NCI-H1694 (cell line): Measurements from ENCODE around the gene POLR2F.

Experiments
- DNase-seq: peaks from one replicate; lab custom pipeline; 2025; lab: John Stamatoyannopoulos, UW

The POLR2F gene

GRCh38 chr22:37953437-37954179 lies at the start of gene POLR2F, which contains the start of gene C22orf23:
Gene POLR2F, plus strand, starts transcription at chr22:37953699. Its CDS starts 89 bp downstream, at chr22:37953788.
Gene C22orf23, minus strand, starts transcription at chr22:37953601. Its CDS starts 452 bp downstream, at chr22:37953149.
- DNase-seq: peak; percentile 92

DNA sequence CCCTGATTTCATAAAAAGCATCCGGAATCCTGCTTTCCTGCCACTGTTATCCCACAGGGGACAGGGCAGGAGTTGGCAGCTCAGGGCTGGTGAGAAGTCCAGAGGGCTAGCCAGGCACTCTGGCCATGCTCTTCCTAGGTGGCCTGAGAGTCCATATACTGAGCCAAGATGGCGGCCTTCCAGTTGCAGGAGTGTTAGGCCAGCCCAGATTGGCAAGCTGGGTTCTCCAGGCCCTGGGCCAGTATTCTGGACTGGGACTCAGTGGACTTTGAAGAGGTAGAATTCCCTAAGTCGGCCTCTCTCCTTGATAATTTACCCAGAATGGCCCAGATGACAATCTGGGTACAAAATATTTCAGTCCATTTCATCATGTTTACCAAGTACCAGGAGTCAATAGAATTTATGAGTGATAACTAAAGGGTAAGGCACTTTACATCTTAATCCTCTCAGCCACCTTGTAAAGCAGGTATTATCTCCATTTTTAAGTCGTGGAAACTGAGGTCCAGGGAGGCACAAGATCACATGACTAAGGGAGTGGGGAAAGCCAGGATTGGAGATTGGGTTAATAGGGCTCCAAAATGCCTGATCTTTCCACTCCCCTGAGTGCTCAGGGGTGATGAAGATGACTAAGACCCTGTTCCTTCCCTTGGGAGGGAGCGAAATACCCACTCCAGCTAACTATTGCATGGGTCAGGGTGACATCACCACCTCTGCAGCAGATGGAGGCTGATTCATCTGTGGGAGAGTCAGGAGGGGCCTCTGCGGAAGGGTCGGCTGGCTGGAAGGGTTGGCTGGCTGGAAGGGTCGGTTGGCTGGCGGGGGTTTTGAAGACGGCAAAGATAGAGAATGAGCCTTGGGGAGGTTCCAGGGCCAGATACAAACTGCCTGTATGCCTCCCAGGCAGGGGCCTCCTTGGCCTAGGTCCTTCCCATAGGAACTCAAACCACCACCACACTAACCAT lies 48.6 kb upstream of the POLR2F start:
- DNase-seq: no peak

GRCh38 chr22:37905534-37906363 lies 47.8 kb upstream of the POLR2F start, which contains the start of gene MICALL1:
Gene MICALL1, plus strand, starts transcription at chr22:37906297. Its CDS starts 126 bp downstream, at chr22:37906423.
- no peak for DNase-seq

DNA sequence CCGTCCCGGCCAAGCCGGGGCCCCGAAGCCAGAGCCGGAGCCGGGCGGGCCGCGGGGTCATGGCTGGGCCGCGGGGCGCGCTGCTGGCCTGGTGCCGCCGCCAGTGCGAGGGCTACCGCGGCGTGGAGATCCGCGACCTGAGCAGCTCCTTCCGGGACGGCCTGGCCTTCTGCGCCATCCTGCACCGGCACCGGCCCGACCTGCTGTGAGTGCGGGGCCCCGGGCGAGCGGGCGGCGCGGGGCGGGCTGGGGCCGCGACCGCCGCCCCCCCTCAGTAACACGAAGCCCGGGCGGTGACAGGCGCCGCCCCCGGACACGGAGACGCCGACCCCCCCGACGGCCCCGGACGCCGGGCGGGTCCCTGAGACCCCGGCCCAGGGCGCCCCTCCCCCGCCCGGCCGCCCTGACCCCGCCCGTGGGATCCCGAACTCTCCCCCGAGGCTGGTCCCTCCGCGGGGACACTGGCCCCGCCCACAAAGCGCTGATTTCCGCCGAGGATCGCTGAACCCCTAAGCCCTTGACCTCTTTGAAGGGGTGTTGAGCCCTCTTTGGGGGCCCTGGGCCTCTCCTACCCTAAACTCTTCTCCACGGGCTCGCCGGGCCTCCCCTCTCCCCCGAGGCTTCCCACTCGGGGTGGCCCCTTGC lies 47.0 kb upstream of the POLR2F start:
- DNase-seq: no peak

DNA sequence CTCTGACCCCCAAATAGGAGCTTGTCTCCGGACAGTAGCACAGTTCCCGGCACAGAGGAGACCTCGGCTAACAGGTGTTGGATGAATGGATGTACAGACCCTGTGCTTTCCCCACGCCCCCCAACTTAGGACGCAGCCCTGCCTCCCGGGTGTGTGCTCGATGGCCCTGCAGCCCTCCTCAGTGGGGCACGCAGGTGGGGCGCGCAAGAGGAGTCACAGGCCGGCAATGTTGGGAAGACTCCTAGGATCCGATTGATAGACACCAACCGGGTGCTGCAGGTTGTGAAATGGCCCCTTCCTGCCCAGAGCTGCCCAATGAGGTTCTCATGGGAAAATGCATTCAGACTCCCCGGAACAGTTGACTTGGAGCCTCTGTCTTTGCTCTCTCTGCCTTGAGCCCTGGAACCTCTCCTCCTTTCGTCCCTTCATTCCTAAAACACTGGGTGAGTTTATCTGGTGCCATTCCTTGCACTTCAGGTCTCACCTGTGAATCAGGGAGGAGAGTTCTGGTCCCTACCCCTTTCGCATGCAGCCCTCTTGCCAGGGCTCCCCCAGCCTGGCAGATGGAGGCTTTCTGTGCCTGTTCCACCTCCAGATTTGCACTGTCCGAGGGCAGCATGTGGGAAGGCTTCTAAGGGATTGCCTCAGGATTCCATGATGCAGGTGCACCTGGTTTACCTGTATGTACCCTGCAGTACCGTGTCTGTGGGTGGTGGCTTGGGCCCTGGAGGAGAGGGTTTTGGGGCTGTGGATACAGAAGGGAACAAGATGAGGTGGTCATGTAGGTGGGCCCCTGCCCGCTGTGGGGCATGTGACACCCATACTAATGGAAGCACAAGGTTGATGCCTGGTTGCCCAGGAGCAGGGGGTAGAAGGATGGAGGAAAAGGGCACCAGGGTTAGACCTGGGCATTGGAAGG lies 46.2 kb upstream of the POLR2F start:
- no peak for DNase-seq

DNA sequence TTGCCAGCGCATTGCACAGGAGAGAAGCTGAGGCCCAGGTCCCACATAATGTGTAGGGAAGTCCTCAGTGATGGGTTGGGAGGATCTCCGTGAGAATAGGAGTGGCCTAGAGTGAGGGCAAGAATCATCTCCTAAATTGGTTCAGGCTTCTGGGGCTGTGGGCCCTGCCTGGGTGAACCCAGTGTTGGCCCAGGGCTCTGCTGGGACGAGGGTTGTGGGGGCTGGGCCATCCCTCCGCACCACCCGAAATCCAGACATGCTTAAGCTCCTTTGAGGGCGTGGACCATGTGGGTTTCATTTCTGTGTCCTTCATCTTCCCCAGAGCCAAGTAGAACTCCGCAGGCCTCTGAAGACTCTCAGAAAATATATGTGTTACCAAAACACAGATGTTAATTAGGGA lies 43.7 kb upstream of the POLR2F start:
- no peak for DNase-seq

DNA sequence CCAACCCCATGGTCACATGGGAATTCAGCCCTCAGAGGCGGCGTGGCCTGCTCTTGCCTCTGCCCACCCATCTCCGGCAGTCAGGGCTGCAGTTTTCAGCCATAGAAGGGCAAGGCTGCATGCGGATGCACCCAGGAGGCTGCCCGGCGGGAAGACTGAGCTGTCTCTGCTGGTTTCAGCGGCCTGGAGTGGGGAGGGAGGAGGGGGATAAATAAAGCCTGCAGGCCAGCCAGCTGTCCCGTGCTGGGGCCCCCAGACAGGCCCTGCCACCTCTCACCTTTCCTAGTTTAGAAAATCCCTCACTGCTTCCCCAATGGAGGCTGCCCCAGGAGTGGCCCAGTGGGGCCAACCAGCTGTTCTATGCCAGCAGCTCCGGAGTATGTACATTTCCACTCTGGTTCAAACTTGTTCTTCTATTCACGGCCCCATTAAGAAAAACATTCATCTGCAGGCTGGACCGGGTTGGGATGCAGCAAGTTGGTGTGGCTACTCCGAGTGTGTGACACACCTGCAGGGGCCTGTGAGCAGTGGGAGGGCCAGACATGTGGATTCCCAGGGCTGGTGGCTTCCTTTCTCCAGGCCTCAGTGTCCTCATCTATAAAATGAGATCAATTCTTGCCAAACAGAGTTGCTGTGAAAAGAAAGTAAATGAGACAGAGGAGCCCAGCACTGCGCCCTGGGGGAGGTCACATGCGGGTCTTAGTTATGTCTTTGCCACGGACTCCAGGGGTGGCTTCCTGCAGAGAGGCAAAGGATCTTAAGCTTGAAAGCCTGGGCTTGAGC lies 42.4 kb upstream of the POLR2F start:
- DNase-seq: no peak

DNA sequence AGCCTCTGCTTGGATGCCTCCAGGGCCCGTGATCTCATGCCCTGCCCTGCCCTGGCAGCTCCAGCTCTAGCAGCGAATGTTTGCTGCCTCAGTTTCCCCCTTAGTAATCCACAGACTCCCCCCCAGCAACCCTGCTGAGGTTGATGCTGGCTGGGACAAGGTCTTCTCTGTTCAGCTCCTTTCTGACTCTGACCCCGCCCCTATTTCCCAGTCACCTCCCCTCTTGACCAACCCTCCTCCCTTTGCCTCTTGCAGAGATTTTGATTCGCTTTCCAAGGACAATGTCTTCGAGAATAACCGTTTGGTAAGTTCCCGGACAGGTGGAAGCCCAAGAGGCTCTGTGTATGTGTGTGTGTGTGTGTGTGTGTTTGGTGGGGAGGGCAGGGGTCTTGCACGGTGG lies 41.8 kb upstream of the POLR2F start:
- no peak for DNase-seq

GRCh38 chr22:37912171-37912570 lies 41.3 kb upstream of the POLR2F start:
- no peak for DNase-seq

- no peak for DNase-seq
These were observed 40.2 kb upstream of the POLR2F start for GRCh38 chr22:37913233-37913721.

DNA sequence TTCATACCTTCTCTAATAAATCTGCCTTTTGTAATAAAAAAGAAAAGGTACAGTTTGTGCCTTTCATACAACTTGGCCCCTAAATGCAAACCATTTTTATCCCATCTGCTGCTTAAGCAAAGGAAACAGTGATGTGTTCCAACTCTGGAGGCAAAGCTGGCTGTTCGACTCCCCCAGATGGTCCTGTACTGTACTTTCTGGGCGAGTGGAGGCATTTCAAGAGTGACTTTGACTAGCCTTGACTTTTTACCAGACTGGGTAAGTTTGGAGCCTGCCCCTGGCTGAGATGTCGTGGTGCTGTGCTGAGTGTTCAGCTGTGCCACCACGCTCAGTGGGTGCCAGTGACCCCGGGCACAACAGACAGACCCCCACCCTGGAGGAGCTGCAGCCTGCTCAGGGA lies 37.2 kb upstream of the POLR2F start:
- DNase-seq: no peak

- DNase-seq: no peak
These were observed 35.5 kb upstream of the POLR2F start for GRCh38 chr22:37917874-37918548.

DNA sequence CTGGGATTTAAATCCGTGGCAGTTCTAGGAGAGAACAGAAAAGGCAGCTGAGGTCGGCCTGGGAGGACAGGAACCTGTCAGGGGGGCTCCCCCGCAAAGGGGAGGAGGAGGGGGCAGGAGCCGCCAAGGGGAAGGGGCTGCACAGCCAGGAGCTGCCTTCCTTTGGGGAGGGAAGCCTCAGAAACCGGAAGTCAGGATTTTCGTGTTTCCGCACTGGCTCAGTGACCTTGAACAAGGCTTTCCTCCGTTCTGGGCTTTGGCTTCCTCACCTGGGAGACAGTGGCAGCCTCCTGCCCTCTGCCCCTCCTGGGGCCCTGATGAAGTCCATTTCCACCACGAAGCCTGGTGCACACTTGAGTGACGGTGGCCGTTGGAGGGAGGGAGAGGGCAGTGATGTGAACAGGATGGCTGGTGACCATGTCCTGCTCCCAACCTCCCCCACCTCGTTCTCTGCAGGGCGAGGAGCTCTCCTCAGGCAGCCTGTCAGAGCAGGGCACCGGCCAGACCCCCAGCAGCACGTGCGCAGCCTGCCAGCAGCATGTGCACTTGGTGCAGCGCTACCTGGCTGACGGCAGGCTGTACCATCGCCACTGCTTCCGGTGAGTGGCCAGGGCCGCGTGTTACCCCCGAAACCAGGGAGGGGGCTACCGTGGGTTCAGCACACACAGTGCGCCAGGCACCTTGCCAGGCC lies 34.8 kb upstream of the POLR2F start:
- no peak for DNase-seq

- DNase-seq: no peak
These were observed 33.4 kb upstream of the POLR2F start for GRCh38 chr22:37920126-37920525.

DNA sequence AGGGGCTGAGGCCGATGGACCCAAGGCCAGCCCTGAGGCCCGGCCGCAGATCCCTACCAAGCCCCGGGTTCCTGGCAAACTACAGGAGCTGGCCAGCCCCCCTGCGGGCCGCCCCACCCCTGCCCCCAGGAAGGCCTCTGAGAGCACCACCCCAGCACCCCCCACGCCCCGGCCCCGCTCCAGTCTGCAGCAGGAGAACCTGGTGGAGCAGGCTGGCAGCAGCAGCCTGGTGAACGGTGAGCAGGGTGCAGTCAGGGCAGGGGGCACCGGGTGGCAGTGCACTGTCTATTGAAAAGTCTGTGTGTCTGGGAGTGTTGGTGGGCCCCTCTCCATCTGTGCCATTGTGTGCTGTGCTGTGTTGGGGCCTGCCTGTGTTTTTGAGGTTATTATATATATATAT lies 31.3 kb upstream of the POLR2F start:
- peak; percentile 9 for DNase-seq

DNA sequence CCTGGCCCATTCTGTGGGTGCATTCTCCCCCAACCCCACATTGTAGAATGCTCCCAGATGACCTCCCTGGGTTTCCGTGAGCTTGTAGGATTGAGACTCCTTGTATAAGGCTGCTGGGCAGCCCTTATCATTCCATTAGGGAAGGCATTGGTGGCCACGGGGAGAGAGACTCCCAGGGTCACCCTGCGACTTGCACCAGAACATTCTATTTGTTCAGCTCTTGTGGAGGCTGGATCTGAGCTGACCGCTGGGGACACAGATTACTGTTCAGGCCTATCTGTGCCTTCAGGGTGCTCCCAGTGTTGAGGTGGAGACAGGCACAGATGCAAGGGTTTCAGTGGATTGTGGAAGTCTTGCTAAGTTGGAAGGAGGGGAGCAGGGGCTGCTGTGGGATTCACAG lies 29.6 kb upstream of the POLR2F start:
- no peak for DNase-seq

DNA sequence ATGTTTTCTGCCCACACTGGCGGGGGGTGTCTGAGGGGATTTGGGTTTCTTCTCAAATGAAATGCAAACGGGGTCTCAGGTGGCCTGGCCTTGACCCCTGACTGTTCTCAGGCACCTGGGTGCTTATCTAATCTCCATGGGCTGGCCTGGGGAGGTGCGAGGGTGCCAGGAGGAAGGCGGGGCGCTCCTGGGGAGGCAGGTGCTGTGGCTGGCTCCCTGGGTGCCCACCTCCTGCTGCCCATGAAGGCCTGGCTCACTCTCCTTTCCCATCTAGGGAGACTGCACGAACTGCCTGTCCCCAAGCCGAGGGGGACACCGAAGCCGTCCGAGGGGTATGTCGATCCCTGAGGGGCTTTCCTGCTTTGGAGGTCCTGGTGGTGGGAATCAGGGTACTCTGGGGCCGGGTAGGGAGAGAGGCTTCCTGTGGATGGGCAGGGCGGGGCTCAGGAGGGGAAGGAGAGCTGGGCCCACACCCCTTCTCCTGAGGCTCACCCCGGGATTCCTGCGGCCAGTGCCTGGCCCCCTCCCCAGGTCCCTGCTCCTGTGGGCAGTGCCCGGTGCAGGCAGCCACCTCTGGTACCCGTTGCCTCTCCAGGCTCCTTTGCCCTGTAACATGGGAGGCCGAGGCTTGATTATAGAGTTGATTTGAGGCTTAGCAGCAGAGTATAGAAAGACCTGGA lies 29.0 kb upstream of the POLR2F start:
- no peak for DNase-seq

DNA sequence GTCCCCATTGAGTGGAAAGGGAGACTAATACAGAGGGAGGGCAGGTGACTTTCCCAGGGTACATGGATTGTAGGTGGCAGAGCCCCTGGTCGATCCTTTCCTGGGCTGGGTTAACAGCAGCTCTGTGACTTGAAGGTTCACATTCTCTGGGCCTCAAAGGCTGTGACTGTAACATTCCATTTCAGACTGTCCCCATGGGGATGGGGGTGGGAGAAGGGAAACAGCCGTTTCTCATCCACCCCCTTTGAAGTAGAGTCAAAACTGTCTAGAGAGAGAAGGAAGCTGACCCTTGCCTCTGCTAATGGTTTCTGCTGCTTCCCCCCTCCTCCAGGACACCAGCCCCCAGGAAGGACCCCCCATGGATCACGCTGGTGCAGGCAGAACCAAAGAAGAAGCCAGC lies 28.2 kb upstream of the POLR2F start:
- no peak for DNase-seq
